Activated T-helper 1 cell treated with anti-CD3 and anti-CD28 coated beads, Interleukin-12 subunit alpha, Interleukin-12 subunit beta, Interleukin-2, Interleukin-4 antibody, amounts not matched to agents 30 ng/mL and 10 ng/mL and 1 ng/mL, durations not matched to agents 14 hours and 24 hours and 36 hours (primary cell): ENCODE measurements around the gene CLEC3B. TPM values are rescaled to one million over a fixed set of nuclear protein-coding genes. Genes with fewer than 3 reads are reported as not detected.

Source experiments
- DNase-seq: peaks from one replicate; pipeline ENCODE4 v3.0.0; 2021; ENCODE audit warnings: low spot score
- H3K27ac Mint-ChIP-seq: one replicate; pipeline ENCODE4 v1.8.0; 2021; ENCODE audit warnings: mild to moderate bottlenecking, mixed read lengths
- H3K27me3 Mint-ChIP-seq: one replicate; pipeline ENCODE4 v1.8.0; 2022; ENCODE audit warnings: mild to moderate bottlenecking, moderate library complexity, mixed read lengths; ENCODE audit not compliant: insufficient read depth
- H3K36me3 Mint-ChIP-seq: one replicate; pipeline ENCODE4 v1.8.0; 2021; ENCODE audit warnings: low read depth, mixed read lengths
- H3K4me1 Mint-ChIP-seq: one replicate; pipeline ENCODE4 v1.8.0; 2021; ENCODE audit warnings: low read depth, mixed read lengths
- H3K4me3 Mint-ChIP-seq: one replicate; pipeline ENCODE4 v1.8.0; 2021; ENCODE audit warnings: mild to moderate bottlenecking, moderate library complexity, mixed read lengths
- H3K9me3 Mint-ChIP-seq: one replicate; pipeline ENCODE4 v1.8.0; 2021; ENCODE audit warnings: mixed read lengths
- intact Hi-C: fragments of 100-400 bp; cut with micrococcal nuclease; formaldehyde crosslinking; loops from one replicate; pipeline ENCODE4 v1.15.1; 2024
- total RNA-seq: library from RNA; stranded (reverse); gene quantifications from 2 replicates; pipeline ENCODE4 v1.2.3, GENCODE V29; 2022

Gene CLEC3B
- total RNA-seq, 1 donor from 2014 or later = not detected

- H3K36me3 Mint-ChIP-seq = peaks cover 51% of the 10 kb centered on the region
- intact Hi-C loops = no loop called here
- H3K27ac Mint-ChIP-seq = no peak overlapping the region
- H3K4me1 Mint-ChIP-seq = peaks cover 38% of the 10 kb centered on the region
- no peak for DNase-seq
- H3K4me3 Mint-ChIP-seq = no peak overlapping the region
- no peaks in the 10 kb centered on the region for H3K27me3 Mint-ChIP-seq
- no peaks in the 10 kb centered on the region for H3K9me3 Mint-ChIP-seq
Observed at GRCh38 chr3:44992555-44993470, 33.3 kb upstream of the CLEC3B start.

- Mint-ChIP-seq H3K9me3 (no peaks in the 10 kb centered on the region), H3K4me1 (peaks cover 38% of the 10 kb centered on the region), H3K27me3 (no peaks in the 10 kb centered on the region), H3K4me3 (no peak overlapping the region), H3K36me3 (peaks cover 56% of the 10 kb centered on the region), H3K27ac (no peak overlapping the region)
- DNase-seq = no peak
- intact Hi-C loops = no loop called here
Observed at GRCh38 chr3:44993471-44994205, 32.5 kb upstream of the CLEC3B start.

GRCh38 chr3:44995142-44995770 lies 30.8 kb upstream of the CLEC3B start:
- H3K4me1 Mint-ChIP-seq = peaks cover 38% of the 10 kb centered on the region
- no peak overlapping the region for H3K4me3 Mint-ChIP-seq
- H3K9me3 Mint-ChIP-seq = no peaks in the 10 kb centered on the region
- H3K27me3 Mint-ChIP-seq = no peaks in the 10 kb centered on the region
- no peak for DNase-seq
- H3K36me3 Mint-ChIP-seq = peaks cover 62% of the 10 kb centered on the region
- peak overlapping the region; percentile 44 for H3K27ac Mint-ChIP-seq
- intact Hi-C loops = no loop called here

- Mint-ChIP-seq H3K4me1 (peaks cover 29% of the 10 kb centered on the region), H3K36me3 (peaks cover 56% of the 10 kb centered on the region), H3K9me3 (no peaks in the 10 kb centered on the region), H3K27ac (peak overlapping the region; percentile 6), H3K4me3 (no peak overlapping the region), H3K27me3 (no peaks in the 10 kb centered on the region)
- no peak for DNase-seq
- intact Hi-C loops = loop anchor here (1.0 kb wide), 1 partner anchor 15 kb away; no protein-coding TSS in a partner anchor
Observed at GRCh38 chr3:44996556-44996969, 29.5 kb upstream of the CLEC3B start.

- no peak for DNase-seq
- Mint-ChIP-seq H3K36me3 (peaks cover 59% of the 10 kb centered on the region), H3K27ac (no peak overlapping the region), H3K4me1 (peaks cover 26% of the 10 kb centered on the region), H3K9me3 (peaks cover 2% of the 10 kb centered on the region), H3K4me3 (no peak overlapping the region), H3K27me3 (no peaks in the 10 kb centered on the region)
- intact Hi-C loops = no loop called here
Observed at GRCh38 chr3:44999782-45000181, 26.3 kb upstream of the CLEC3B start.

GRCh38 chr3:45000823-45001222 lies 25.3 kb upstream of the CLEC3B start:
- Mint-ChIP-seq H3K27ac (no peak overlapping the region), H3K9me3 (peaks cover 4% of the 10 kb centered on the region), H3K27me3 (no peaks in the 10 kb centered on the region), H3K4me3 (no peak overlapping the region), H3K4me1 (peaks cover 29% of the 10 kb centered on the region), H3K36me3 (peaks cover 65% of the 10 kb centered on the region)
- intact Hi-C loops = no loop called here
- DNase-seq = no peak

GRCh38 chr3:45001738-45002137 lies 24.4 kb upstream of the CLEC3B start:
- Mint-ChIP-seq H3K27me3 (no peaks in the 10 kb centered on the region), H3K4me3 (no peak overlapping the region), H3K9me3 (peaks cover 4% of the 10 kb centered on the region), H3K4me1 (peaks cover 20% of the 10 kb centered on the region), H3K36me3 (peaks cover 62% of the 10 kb centered on the region), H3K27ac (no peak overlapping the region)
- DNase-seq = no peak
- intact Hi-C loops = no loop called here

- DNase-seq = no peak
- intact Hi-C loops = no loop called here
- H3K4me3 Mint-ChIP-seq = no peak overlapping the region
Observed at GRCh38 chr3:45002139-45002660, 23.9 kb upstream of the CLEC3B start.

GRCh38 chr3:45002720-45003119 lies 23.4 kb upstream of the CLEC3B start:
- DNase-seq = no peak
- H3K4me3 Mint-ChIP-seq = no peak overlapping the region
- no peaks in the 10 kb centered on the region for H3K27me3 Mint-ChIP-seq
- H3K4me1 Mint-ChIP-seq = peaks cover 17% of the 10 kb centered on the region
- intact Hi-C loops = no loop called here
- peaks cover 4% of the 10 kb centered on the region for H3K9me3 Mint-ChIP-seq
- H3K27ac Mint-ChIP-seq = no peak overlapping the region
- H3K36me3 Mint-ChIP-seq = peaks cover 62% of the 10 kb centered on the region

More at GRCh38 chr3:45002139-45002660, 23.9 kb upstream of the CLEC3B start:
- Mint-ChIP-seq H3K36me3 (peaks cover 63% of the 10 kb centered on the region), H3K27ac (no peak overlapping the region), H3K4me1 (peaks cover 17% of the 10 kb centered on the region), H3K9me3 (peaks cover 4% of the 10 kb centered on the region), H3K27me3 (no peaks in the 10 kb centered on the region)

GRCh38 chr3:45003406-45003805 lies 22.7 kb upstream of the CLEC3B start:
- DNase-seq = no peak
- intact Hi-C loops = no loop called here

GRCh38 chr3:45003859-45004258 lies 22.2 kb upstream of the CLEC3B start:
- no peak overlapping the region for H3K4me3 Mint-ChIP-seq
- H3K4me1 Mint-ChIP-seq = peaks cover 17% of the 10 kb centered on the region
- H3K27me3 Mint-ChIP-seq = no peaks in the 10 kb centered on the region
- intact Hi-C loops = no loop called here
- DNase-seq = no peak
- H3K27ac Mint-ChIP-seq = no peak overlapping the region
- H3K9me3 Mint-ChIP-seq = peaks cover 4% of the 10 kb centered on the region
- H3K36me3 Mint-ChIP-seq = peaks cover 59% of the 10 kb centered on the region

More at GRCh38 chr3:45003406-45003805, 22.7 kb upstream of the CLEC3B start:
- no peak overlapping the region for H3K4me3 Mint-ChIP-seq
- no peak overlapping the region for H3K27ac Mint-ChIP-seq
- no peaks in the 10 kb centered on the region for H3K27me3 Mint-ChIP-seq
- peaks cover 17% of the 10 kb centered on the region for H3K4me1 Mint-ChIP-seq
- H3K9me3 Mint-ChIP-seq = peaks cover 4% of the 10 kb centered on the region
- peaks cover 62% of the 10 kb centered on the region for H3K36me3 Mint-ChIP-seq

- peak overlapping the region; percentile 62 for H3K27ac Mint-ChIP-seq
Observed at GRCh38 chr3:45007091-45007490, 19.0 kb upstream of the CLEC3B start.

More at GRCh38 chr3:45007091-45007490, 19.0 kb upstream of the CLEC3B start:
- H3K4me1 Mint-ChIP-seq = peaks cover 17% of the 10 kb centered on the region
- DNase-seq = no peak
- intact Hi-C loops = no loop called here
- H3K27me3 Mint-ChIP-seq = no peaks in the 10 kb centered on the region
- H3K9me3 Mint-ChIP-seq = peaks cover 4% of the 10 kb centered on the region
- no peak overlapping the region for H3K4me3 Mint-ChIP-seq
- H3K36me3 Mint-ChIP-seq = peaks cover 53% of the 10 kb centered on the region
